ENCODE results near the gene PPP3CB.

Gene PPP3CB

DNA sequence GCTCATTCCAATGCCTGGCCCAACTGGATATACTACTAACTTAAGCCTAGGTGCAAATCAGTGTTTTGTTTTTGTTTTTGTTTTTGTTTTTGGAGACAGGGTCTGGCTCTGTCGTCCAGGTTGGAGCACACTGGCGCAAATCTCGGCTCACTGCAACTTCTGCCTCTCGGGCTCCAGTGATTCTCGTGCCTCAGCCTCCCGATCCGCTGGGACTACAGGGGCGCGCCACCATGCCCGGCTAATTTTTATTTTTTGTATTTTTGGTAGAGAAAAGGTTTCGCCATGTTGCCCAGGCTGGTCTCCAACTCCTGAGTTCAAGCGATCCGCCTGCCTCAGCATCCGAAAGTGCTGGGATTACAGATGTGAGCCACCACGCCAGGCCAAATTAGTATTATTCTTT lies 1.6 kb downstream of the PPP3CB start:
- DNase-seq (ENCODE audit: low read depth, low spot score) = no peak
- in situ Hi-C loops (cut with HindIII; ENCODE audit: low sequenced_read_pairs) = no loop called here
- TF ChIP-seq, protein P1, sequence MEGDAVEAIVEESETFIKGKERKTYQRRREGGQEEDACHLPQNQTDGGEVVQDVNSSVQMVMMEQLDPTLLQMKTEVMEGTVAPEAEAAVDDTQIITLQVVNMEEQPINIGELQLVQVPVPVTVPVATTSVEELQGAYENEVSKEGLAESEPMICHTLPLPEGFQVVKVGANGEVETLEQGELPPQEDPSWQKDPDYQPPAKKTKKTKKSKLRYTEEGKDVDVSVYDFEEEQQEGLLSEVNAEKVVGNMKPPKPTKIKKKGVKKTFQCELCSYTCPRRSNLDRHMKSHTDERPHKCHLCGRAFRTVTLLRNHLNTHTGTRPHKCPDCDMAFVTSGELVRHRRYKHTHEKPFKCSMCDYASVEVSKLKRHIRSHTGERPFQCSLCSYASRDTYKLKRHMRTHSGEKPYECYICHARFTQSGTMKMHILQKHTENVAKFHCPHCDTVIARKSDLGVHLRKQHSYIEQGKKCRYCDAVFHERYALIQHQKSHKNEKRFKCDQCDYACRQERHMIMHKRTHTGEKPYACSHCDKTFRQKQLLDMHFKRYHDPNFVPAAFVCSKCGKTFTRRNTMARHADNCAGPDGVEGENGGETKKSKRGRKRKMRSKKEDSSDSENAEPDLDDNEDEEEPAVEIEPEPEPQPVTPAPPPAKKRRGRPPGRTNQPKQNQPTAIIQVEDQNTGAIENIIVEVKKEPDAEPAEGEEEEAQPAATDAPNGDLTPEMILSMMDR (IDR thresholded peaks at IDR 0.05; ENCODE audit: low read depth, low read length) = no peak
- peak overlapping the region; percentile 96 for H3K4me3 ChIP-seq (ENCODE audit: low read depth, low read length)

DNA sequence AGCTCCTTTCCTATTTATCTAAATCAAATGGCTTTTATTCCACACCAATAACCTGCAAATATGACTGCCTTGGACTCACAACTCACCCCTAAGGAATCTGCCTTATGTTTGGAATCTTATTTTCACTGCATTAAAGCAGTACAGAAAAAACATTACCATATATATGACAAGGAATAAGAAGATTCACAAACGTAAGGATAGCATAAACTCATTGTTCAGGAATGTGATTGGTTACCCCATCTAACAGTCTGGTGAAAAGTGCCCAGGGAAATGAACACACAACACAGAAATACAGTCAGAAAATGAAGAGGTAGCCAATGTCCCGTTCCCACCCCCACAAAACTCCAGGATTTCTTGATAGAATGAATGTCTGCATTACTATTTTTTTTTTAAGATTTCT lies 2.0 kb downstream of the PPP3CB start:
- in situ Hi-C loops (cut with HindIII; ENCODE audit: low sequenced_read_pairs) = no loop called here
- peak overlapping the region; percentile 19 for H3K4me3 ChIP-seq (ENCODE audit: low read depth, low read length)
- DNase-seq (ENCODE audit: low read depth, low spot score) = peak; percentile 58
- TF ChIP-seq, protein P1 (IDR thresholded peaks at IDR 0.05; ENCODE audit: low read depth, low read length) = no peak

DNA sequence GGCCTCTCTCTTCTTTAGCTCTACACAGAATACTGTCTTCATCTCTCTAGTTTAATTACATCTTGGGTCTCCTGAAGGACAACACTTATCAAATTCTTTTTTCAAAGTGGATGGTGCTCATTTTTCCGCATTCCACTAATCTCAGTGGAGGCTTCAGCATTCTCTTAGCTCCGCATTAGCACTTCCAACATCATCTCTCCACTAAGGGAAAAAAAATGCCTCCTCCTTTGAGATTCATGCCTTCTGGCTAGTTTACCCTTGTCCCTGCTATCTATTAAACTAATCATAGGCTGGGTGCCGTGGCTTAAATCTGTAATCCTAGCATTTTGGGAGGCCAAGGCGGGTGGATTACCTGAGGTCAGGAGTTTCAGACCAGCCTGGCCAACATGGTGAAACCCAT lies 9.2 kb downstream of the PPP3CB start:
- TF ChIP-seq, protein P1 (IDR thresholded peaks at IDR 0.05; ENCODE audit: low read depth, low read length) = no peak
- in situ Hi-C loops (cut with HindIII; ENCODE audit: low sequenced_read_pairs) = no loop called here
- no peak overlapping the region for H3K4me3 ChIP-seq (ENCODE audit: low read depth, low read length)
- no peak for DNase-seq (ENCODE audit: low read depth, low spot score)

DNA sequence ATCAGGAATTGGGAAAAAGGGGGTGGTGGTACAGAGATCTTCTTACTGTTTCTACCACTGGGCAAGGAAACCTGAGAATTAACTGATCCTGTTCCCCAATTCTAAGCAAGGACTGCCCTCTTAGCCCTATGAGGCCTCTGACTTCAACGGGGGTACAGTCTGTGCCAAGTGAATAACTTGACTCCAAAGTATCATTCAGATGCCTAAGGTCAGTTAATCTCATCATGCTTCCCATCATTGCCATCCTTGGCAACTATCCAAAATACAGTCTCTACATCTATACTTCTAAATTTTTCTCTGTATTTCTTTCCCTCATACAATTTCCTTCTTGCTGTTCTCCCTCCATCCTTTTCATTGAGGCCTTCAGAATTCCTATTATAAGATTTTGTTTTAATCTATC lies 10.5 kb downstream of the PPP3CB start:
- in situ Hi-C loops (cut with HindIII; ENCODE audit: low sequenced_read_pairs) = no loop called here
- TF ChIP-seq, protein P1 (IDR thresholded peaks at IDR 0.05; ENCODE audit: low read depth, low read length) = no peak
- H3K4me3 ChIP-seq (ENCODE audit: low read depth, low read length) = no peak overlapping the region
- no peak for DNase-seq (ENCODE audit: low read depth, low spot score)

DNA sequence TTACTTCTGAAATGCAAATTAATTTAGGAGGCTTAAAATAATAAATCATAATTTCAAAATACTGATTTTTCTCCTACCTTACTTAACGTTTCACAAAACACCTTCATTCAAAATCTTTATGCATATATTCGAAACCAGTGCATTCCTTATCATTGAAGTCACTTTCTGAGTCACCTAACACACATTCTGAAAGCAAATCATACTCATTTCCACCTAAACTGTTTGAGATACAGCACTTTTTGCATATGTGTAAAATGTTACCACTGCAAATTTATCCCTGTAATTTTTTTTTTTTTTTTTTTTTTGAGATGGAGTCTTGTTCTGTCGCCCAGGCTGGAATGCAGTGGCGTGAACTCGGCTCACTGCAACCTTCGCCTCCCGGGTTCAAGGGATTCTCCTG lies 15.7 kb downstream of the PPP3CB start:
- no peak overlapping the region for H3K4me3 ChIP-seq (ENCODE audit: low read depth, low read length)
- in situ Hi-C loops (cut with HindIII; ENCODE audit: low sequenced_read_pairs) = no loop called here
- TF ChIP-seq, protein P1 (IDR thresholded peaks at IDR 0.05; ENCODE audit: low read depth, low read length) = no peak
- peak; percentile 69 for DNase-seq (ENCODE audit: low read depth, low spot score)

DNA sequence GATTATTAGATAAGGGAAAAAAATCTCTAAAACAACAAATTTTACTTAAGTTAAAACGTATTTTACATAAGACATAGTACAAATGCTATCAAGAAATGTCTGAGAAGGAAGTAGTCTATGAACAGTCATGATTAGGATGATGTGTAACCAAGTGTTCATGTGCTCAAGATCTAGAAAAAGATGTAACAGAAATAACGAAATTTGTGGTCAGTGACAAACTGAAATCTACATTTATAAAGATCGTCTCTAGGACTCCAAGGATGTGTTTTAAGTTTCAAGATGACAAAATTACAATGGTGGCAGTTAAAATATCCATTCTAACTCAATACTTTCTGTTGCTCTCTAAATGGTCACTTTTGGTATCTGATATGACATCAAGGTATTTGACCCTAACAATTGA lies 17.2 kb downstream of the PPP3CB start:
- in situ Hi-C loops (cut with HindIII; ENCODE audit: low sequenced_read_pairs) = no loop called here
- no peak overlapping the region for H3K4me3 ChIP-seq (ENCODE audit: low read depth, low read length)
- DNase-seq (ENCODE audit: low read depth, low spot score) = no peak
- TF ChIP-seq, protein P1 (IDR thresholded peaks at IDR 0.05; ENCODE audit: low read depth, low read length) = no peak

DNA sequence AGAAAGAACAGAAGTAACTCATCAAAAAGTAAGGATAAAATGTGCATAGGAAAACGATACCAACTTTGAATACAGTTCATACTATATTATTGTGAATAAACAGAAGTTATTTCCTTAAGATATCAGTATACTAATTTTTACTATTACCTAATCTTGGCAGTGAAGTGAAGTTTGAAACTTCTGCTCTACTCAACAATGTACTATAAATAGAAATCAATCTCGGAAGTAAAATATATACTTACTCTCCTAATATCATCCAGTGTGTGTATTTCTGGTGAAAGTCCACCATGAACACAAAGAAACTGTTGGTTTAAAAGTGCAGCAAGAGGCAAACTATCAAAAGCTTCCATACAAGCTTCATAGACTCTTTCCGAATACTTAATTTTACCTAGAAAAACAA lies 24.6 kb downstream of the PPP3CB start:
- TF ChIP-seq, protein P1 (IDR thresholded peaks at IDR 0.05; ENCODE audit: low read depth, low read length) = no peak
- in situ Hi-C loops (cut with HindIII; ENCODE audit: low sequenced_read_pairs) = no loop called here

More for the DNA sequence above, 24.6 kb downstream of the PPP3CB start:
- no peak overlapping the region for H3K4me3 ChIP-seq (ENCODE audit: low read depth, low read length)
- DNase-seq (ENCODE audit: low read depth, low spot score) = no peak
